ENCODE measurements around the gene ZNF407. TPM values are rescaled to one million over a fixed set of nuclear protein-coding genes. Genes with fewer than 3 reads are reported as not detected.

Gene ZNF407
- total and polyA plus RNA-seq, 2 of the 13 experiments (the other 11 are each of a cell fraction or from before 2014, with no cell fraction given): 2.3 to 8.7 TPM

- H3K9me3 ChIP-seq (ENCODE audit: low read length): no peaks in the 10 kb centered on the region
- no peaks in the 10 kb centered on the region for H3K27me3 ChIP-seq (ENCODE audit: control insufficient read depth in 1 of 2, insufficient read depth in 2 of 2, low read length in 2 of 2)
- no peak overlapping the region for H3K9ac ChIP-seq (ENCODE audit: insufficient read depth, low read depth, low read length)
- DNase-seq (ENCODE audit: low spot score) (no peak), FAIRE-seq (no peak), ATAC-seq (no peak)
- no peaks in the 10 kb centered on the region for H3K36me3 ChIP-seq (replicated peaks in 1 of 2; ENCODE audit: control insufficient read depth in 1 of 2, insufficient read depth in 2 of 2, low read length in 2 of 2)
- no peaks in the 10 kb centered on the region for H3K4me1 ChIP-seq (ENCODE audit: insufficient read depth, low read length)
- no peak overlapping the region for H2AFZ ChIP-seq (ENCODE audit: low read length)
- TF ChIP-seq ZNF263 (CRISPR knock-in tag; IDR thresholded peaks at IDR 0.05): no peak
- no peak for TF ChIP-seq SMAD1 (CRISPR knock-in tag; IDR thresholded peaks at IDR 0.05; ENCODE audit: borderline replicate concordance, low read depth)
- no peak for TF ChIP-seq ZNF17 (CRISPR knock-in tag; IDR thresholded peaks at IDR 0.05)
- TF ChIP-seq NCOA2 (CRISPR knock-in tag; IDR thresholded peaks at IDR 0.05): no peak
- no peak for TF ChIP-seq ZNF326 (CRISPR knock-in tag; IDR thresholded peaks at IDR 0.05; ENCODE audit: borderline replicate concordance)
- no peak for TF ChIP-seq FIP1L1 (IDR thresholded peaks at IDR 0.05; ENCODE audit: borderline replicate concordance, insufficient read depth, low read depth, low read length)
- no peak for TF ChIP-seq RERE (CRISPR knock-in tag; IDR thresholded peaks at IDR 0.05; ENCODE audit: low read depth)
- TF ChIP-seq CEBPZ (IDR thresholded peaks at IDR 0.05; ENCODE audit: low read length): no peak
- POLR2A ChIA-PET: no interaction called here
- no peaks in the 10 kb centered on the region for H3K79me2 ChIP-seq (ENCODE audit: insufficient read depth, low read length)
- no peak overlapping the region for H3K4me2 ChIP-seq (ENCODE audit: low read depth, low read length)
- CTCF ChIA-PET (ENCODE audit: low intra/inter-chr PET ratio, low total read pairs): no interaction called here
- no peak overlapping the region for H3K4me3 ChIP-seq (replicated peaks in 1 of 3; ENCODE audit: insufficient read depth in 1 of 3, low read depth in 2 of 3, low read length in 3 of 3)
- WGBS (ENCODE audit: low lambda C conversion rate): 96% methylated on average over 1 of the region's 1 CpG
- in situ Hi-C loops (cut with HindIII; ENCODE audit: extremely low pct_ligation_motif_present, low pct_unique_long_range_greater_than_20kb) (no loop called here), intact Hi-C loops (cut with micrococcal nuclease; ENCODE audit: unreplicated experiment) (no loop called here)
- H3K27ac ChIP-seq (ENCODE audit: extremely low read length, insufficient read depth, low read length): no peak overlapping the region
- BruUV-seq (replicated peaks): no TSS peak
- no peaks in the 10 kb centered on the region for H4K20me1 ChIP-seq (ENCODE audit: insufficient read depth, low read length)
Observed at GRCh38 chr18:74937291-74937690, 339.6 kb downstream of the ZNF407 start.
